Neural progenitor cell (in vitro differentiated cells): ENCODE data around the gene VAMP1.

ENCODE experiments used
- CTCF ChIP-seq: fragments of 200-600 bp; sonication (generic); IDR thresholded peaks from 2 replicates; pipeline ENCODE4 v1.5.1; 2017; ENCODE audit warnings: antibody characterized with exemption, mild to moderate bottlenecking
- EZH2 ChIP-seq: fragments of 200-600 bp; sonication (generic); IDR thresholded peaks from 2 replicates; pipeline ENCODE4 v1.6.1; 2017; ENCODE audit warnings: antibody characterized with exemption, mild to moderate bottlenecking, moderate library complexity
- EZH2phosphoT487 ChIP-seq: fragments of 200-600 bp; sonication (generic); IDR thresholded peaks from 2 replicates; pipeline ENCODE4 v1.6.1; 2017; ENCODE audit warnings: antibody characterized with exemption

GRCh38 chr12:6488240-6488639 is 17.8 kb upstream of the VAMP1 start:
- TF ChIP-seq CTCF (no peak), EZH2phosphoT487 (no peak), EZH2 (no peak)
